Smooth muscle cell (in vitro differentiated cells): Measurements from ENCODE around the gene KCNIP1. TPM values are rescaled to one million over a fixed set of nuclear protein-coding genes. Genes with fewer than 3 reads are reported as not detected.

ENCODE experiments used
- DNase-seq: peaks from one replicate; lab custom pipeline; 2025; ENCODE audit not compliant: unreplicated experiment; lab: John Stamatoyannopoulos, UW
- H2AFZ ChIP-seq: fragments of 200-600 bp; sonication (generic); 2 replicates; pipeline ENCODE4 v1.6.0; 2016; ENCODE audit warnings: antibody characterized with exemption, low read depth, mild to moderate bottlenecking
- H3F3A ChIP-seq: fragments of 200-600 bp; sonication (generic); 2 replicates; pipeline ENCODE4 v1.6.0; 2017; ENCODE audit warnings: antibody characterized with exemption, low read depth
- H3K27ac ChIP-seq: fragments of 200-600 bp; sonication (generic); 2 replicates; pipeline ENCODE4 v1.5.1; 2016; ENCODE audit warnings: low read depth, mild to moderate bottlenecking
- H3K27me3 ChIP-seq: fragments of 200-600 bp; sonication (generic); 2 replicates; pipeline ENCODE4 v1.6.1; 2016; ENCODE audit warnings: low read depth, mild to moderate bottlenecking
- H3K36me3 ChIP-seq: fragments of 200-600 bp; sonication (generic); 2 replicates; pipeline ENCODE4 v1.5.1; 2016; ENCODE audit warnings: low read depth
- H3K4me1 ChIP-seq: fragments of 200-600 bp; sonication (generic); 2 replicates; pipeline ENCODE4 v1.5.1; 2016; ENCODE audit warnings: low read depth
- H3K4me2 ChIP-seq: fragments of 200-600 bp; sonication (generic); 2 replicates; pipeline ENCODE4 v1.6.0; 2016; ENCODE audit warnings: mild to moderate bottlenecking
- H3K4me3 ChIP-seq: fragments of 200-600 bp; sonication (generic); 2 replicates; pipeline ENCODE4 v1.5.1; 2016; ENCODE audit warnings: mild to moderate bottlenecking
- H3K79me2 ChIP-seq: fragments of 200-600 bp; sonication (generic); 2 replicates; pipeline ENCODE4 v1.6.0; 2016; ENCODE audit warnings: low read depth, mild to moderate bottlenecking
- H3K9ac ChIP-seq: fragments of 200-600 bp; sonication (generic); 2 replicates; pipeline ENCODE4 v1.6.0; 2016; ENCODE audit warnings: low read depth
- H3K9me3 ChIP-seq: fragments of 200-600 bp; sonication (generic); replicated peaks from 2 replicates; pipeline ENCODE4 v1.5.1; 2016; ENCODE audit warnings: low read depth
- H4K20me1 ChIP-seq: fragments of 200-600 bp; sonication (generic); 2 replicates; pipeline ENCODE4 v1.6.0; 2016; ENCODE audit warnings: low read depth
- WGBS: methylation state at CpG from one replicate; pipeline ENCODE4 v1.1.7; 2016; ENCODE audit warnings: low lambda C conversion rate; 5-methylcytosine and 5-hydroxymethylcytosine counted together
- polyA plus RNA-seq: library from polyadenylated mRNA; unstranded; fragments of >200 nt; fragmentation: Nextera tagmentation; extraction: Ambion mirVana; gene quantifications from 2 replicates; pipeline ENCODE4 v1.2.1, GENCODE V29; 2016
- total RNA-seq: library from RNA; depleted of rRNA; stranded (reverse); fragments of >200 nt; gene quantifications from 2 replicates; pipeline ENCODE4 v1.2.3, GENCODE V29; 2014
- TF ChIP-seq, protein P1 (sequence below): fragments of 200-600 bp; sonication (generic); IDR thresholded peaks from 2 replicates; pipeline ENCODE4 v1.5.1; 2017; ENCODE audit warnings: borderline replicate concordance, mild to moderate bottlenecking, antibody characterized with exemption; ENCODE audit not compliant: insufficient read depth, poor library complexity, severe bottlenecking

Gene KCNIP1
- total and polyA plus RNA-seq, 2 experiments from 2014 or later, result 0.50 TPM; not detected in 1

DNA sequence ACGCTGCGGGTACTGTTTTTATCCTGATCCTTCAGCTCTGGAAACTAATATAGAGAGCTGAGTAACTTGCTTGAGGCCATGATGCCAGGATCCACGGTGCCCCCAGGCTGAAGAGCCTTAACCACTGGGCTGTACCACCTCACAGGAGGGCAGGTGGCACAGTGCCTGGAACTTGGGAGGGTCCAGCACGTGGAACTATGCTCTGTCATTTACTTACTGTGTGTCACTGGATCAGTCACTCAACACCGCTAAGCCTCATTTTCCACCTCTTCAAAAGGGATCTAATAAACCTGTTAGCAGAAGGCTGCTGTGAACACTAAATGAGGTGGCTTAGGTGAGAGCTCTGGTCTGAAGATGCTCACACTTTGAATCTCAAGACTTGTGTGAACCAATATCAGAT, 29.6 kb downstream of the KCNIP1 start:
- Histone ChIP-seq H3K36me3 (no peaks in the 10 kb centered on the region), H3K9me3 (no peaks in the 10 kb centered on the region), H3F3A (no peaks in the 10 kb centered on the region), H3K27ac (no peak overlapping the region), H3K4me2 (no peak overlapping the region), H3K4me3 (no peak overlapping the region), H3K79me2 (no peaks in the 10 kb centered on the region), H4K20me1 (no peaks in the 10 kb centered on the region), H3K4me1 (peaks cover 7% of the 10 kb centered on the region), H2AFZ (no peak overlapping the region), H3K27me3 (peaks cover 60% of the 10 kb centered on the region), H3K9ac (no peak overlapping the region)
- TF ChIP-seq, protein P1, sequence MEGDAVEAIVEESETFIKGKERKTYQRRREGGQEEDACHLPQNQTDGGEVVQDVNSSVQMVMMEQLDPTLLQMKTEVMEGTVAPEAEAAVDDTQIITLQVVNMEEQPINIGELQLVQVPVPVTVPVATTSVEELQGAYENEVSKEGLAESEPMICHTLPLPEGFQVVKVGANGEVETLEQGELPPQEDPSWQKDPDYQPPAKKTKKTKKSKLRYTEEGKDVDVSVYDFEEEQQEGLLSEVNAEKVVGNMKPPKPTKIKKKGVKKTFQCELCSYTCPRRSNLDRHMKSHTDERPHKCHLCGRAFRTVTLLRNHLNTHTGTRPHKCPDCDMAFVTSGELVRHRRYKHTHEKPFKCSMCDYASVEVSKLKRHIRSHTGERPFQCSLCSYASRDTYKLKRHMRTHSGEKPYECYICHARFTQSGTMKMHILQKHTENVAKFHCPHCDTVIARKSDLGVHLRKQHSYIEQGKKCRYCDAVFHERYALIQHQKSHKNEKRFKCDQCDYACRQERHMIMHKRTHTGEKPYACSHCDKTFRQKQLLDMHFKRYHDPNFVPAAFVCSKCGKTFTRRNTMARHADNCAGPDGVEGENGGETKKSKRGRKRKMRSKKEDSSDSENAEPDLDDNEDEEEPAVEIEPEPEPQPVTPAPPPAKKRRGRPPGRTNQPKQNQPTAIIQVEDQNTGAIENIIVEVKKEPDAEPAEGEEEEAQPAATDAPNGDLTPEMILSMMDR, result no peak
- DNase-seq, result no peak
- WGBS, result 92% methylated on average over 5 of the region's 5 CpGs

DNA sequence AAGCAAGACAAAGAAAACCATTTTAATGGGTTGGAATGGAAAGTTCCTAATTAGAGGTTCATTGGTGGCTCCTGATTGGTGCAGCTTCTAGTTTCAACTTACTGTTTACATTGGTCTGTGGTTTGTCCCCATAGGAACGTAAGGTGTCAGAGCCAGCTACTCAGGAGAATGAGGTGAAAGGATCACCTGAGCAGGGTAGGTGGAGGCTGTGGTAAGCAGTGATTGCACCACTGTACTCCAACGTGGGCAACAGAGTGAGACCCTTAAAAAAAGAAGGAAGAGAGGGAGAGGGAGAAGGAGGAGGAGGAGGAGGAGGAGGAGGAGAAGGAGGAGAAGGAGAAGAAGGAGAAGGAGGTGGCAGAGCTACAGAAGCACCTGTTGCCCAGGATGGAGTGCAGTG, 30.4 kb downstream of the KCNIP1 start:
- no peak overlapping the region for H3K27ac ChIP-seq
- no peak overlapping the region for H3K4me3 ChIP-seq
- no peaks in the 10 kb centered on the region for H3F3A ChIP-seq
- no peaks in the 10 kb centered on the region for H3K79me2 ChIP-seq
- H3K4me2 ChIP-seq, result no peak overlapping the region
- no peaks in the 10 kb centered on the region for H3K36me3 ChIP-seq
- DNase-seq, result no peak
- no peak overlapping the region for H3K9ac ChIP-seq
- no peaks in the 10 kb centered on the region for H3K9me3 ChIP-seq
- H4K20me1 ChIP-seq, result no peaks in the 10 kb centered on the region
- 32% methylated on average over 2 of the region's 2 CpGs for WGBS
- TF ChIP-seq, protein P1, result no peak
- H3K4me1 ChIP-seq, result peaks cover 7% of the 10 kb centered on the region
- no peak overlapping the region for H2AFZ ChIP-seq
- peaks cover 60% of the 10 kb centered on the region for H3K27me3 ChIP-seq

- TF ChIP-seq, protein P1, result no peak
- Histone ChIP-seq H3K27me3 (peaks cover 61% of the 10 kb centered on the region), H3K4me1 (peaks cover 7% of the 10 kb centered on the region), H2AFZ (no peak overlapping the region), H3K27ac (no peak overlapping the region), H3K4me3 (no peak overlapping the region), H3K9ac (no peak overlapping the region), H3K4me2 (no peak overlapping the region), H3K9me3 (no peaks in the 10 kb centered on the region), H3F3A (no peaks in the 10 kb centered on the region), H3K36me3 (no peaks in the 10 kb centered on the region), H4K20me1 (no peaks in the 10 kb centered on the region), H3K79me2 (no peaks in the 10 kb centered on the region)
- no peak for DNase-seq
- 78% methylated on average over 7 of the region's 7 CpGs for WGBS
Observed at GRCh38 chr5:170534941-170535340, 31.1 kb downstream of the KCNIP1 start.

- TF ChIP-seq, protein P1, result no peak
- Histone ChIP-seq H3K4me1 (peaks cover 7% of the 10 kb centered on the region), H3K9me3 (no peaks in the 10 kb centered on the region), H3K36me3 (no peaks in the 10 kb centered on the region), H3K27ac (no peak overlapping the region), H3K79me2 (no peaks in the 10 kb centered on the region), H2AFZ (no peak overlapping the region), H3K9ac (no peak overlapping the region), H4K20me1 (no peaks in the 10 kb centered on the region), H3F3A (no peaks in the 10 kb centered on the region), H3K27me3 (peaks cover 51% of the 10 kb centered on the region), H3K4me2 (no peak overlapping the region), H3K4me3 (no peak overlapping the region)
- DNase-seq, result no peak
- 92% methylated on average over 4 of the region's 4 CpGs for WGBS
Observed at GRCh38 chr5:170536525-170536924, 32.7 kb downstream of the KCNIP1 start.
